ENCODE data around the gene ZNF264. TPM values are rescaled to one million over a fixed set of nuclear protein-coding genes. Genes with fewer than 3 reads are reported as not detected.
"Not testable (repeated sequence)": the region's sequence is repeated elsewhere in the genome, so short reads cannot be mapped to it uniquely, and the experiment has no call there.

Gene ZNF264
- total RNA-seq, 2 experiments from 2014 or later: 40.5 to 40.7 TPM

GRCh38 chr19:57192993-57193392 is 1.7 kb downstream of the ZNF264 start:
- no peaks in the 10 kb centered on the region for H3K27me3 ChIP-seq (ENCODE audit: control insufficient read depth in 1 of 2, insufficient read depth in 2 of 2, low read length in 2 of 2)
- peaks cover 46% of the 10 kb centered on the region for H3K36me3 ChIP-seq (ENCODE audit: insufficient read depth, low read length)
- no peak for TF ChIP-seq CTCF (IDR thresholded peaks at IDR 0.05)
- ATAC-seq (ENCODE audit: poor library complexity) (no peak), DNase-seq (no peak)
- Mint-ChIP-seq H3K27me3 (peaks cover 4% of the 10 kb centered on the region), H3K27ac (peak overlapping the region; percentile 98), H3K4me1 (ENCODE audit: low read depth) (peaks cover 44% of the 10 kb centered on the region), H3K36me3 (ENCODE audit: low read depth) (peaks cover 86% of the 10 kb centered on the region), H3K4me3 (peak overlapping the region; percentile 97), H3K9me3 (peaks cover 26% of the 10 kb centered on the region)
- no peak overlapping the region for H3K27ac ChIP-seq (ENCODE audit: low read depth in 1 of 2, low read length in 2 of 2)
- intact Hi-C loops (cut with DNase I, micrococcal nuclease): no loop called here
- peaks cover 9 to 35% of the 10 kb centered on the region in 2 experiments for H3K9me3 ChIP-seq (ENCODE audit: control insufficient read depth in 1 of 2, insufficient read depth in 1 of 2, low read length in 2 of 2)
- no peak overlapping the region for H3K4me3 ChIP-seq (ENCODE audit: low read length)
- ChIA-PET POLR2A (no interaction called here), CTCF (no interaction called here)
- H3K4me1 ChIP-seq (ENCODE audit: insufficient read depth, low read length): peaks cover 27% of the 10 kb centered on the region

- not testable (repeated sequence) for H3K4me3 Mint-ChIP-seq
These were observed 6.6 kb downstream of the ZNF264 start for GRCh38 chr19:57197874-57198273.

GRCh38 chr19:57202160-57202559 is 10.9 kb downstream of the ZNF264 start:
- peaks cover 22% of the 10 kb centered on the region for H3K4me1 Mint-ChIP-seq (ENCODE audit: low read depth)
- no peak for ATAC-seq (ENCODE audit: poor library complexity)
- peaks cover 2% of the 10 kb centered on the region for H3K9me3 Mint-ChIP-seq
- Histone ChIP-seq H3K4me3 (ENCODE audit: low read length) (no peak overlapping the region), H3K9me3 (ENCODE audit: control insufficient read depth in 1 of 2, insufficient read depth in 1 of 2, low read length in 2 of 2) (peaks cover 17 to 32% of the 10 kb centered on the region in 2 experiments), H3K27ac (ENCODE audit: low read depth in 1 of 2, low read length in 2 of 2) (no peak overlapping the region), H3K36me3 (ENCODE audit: insufficient read depth, low read length) (peaks cover 47% of the 10 kb centered on the region), H3K27me3 (ENCODE audit: control insufficient read depth in 1 of 2, insufficient read depth in 2 of 2, low read length in 2 of 2) (no peaks in the 10 kb centered on the region), H3K4me1 (ENCODE audit: insufficient read depth, low read length) (peaks cover 12% of the 10 kb centered on the region)
- ChIA-PET POLR2A (interaction anchor here (1.1 kb wide), 1 partner anchor 38 kb away, joined by 3 read pairs; the partner anchor contains the start of gene ZNF805), CTCF (interaction anchor here (0.6 kb wide), 1 partner anchor 115 kb away, joined by 3 read pairs; no protein-coding TSS in a partner anchor)
- no peak overlapping the region for H3K4me3 Mint-ChIP-seq
- no peak for DNase-seq
- H3K27me3 Mint-ChIP-seq: no peaks in the 10 kb centered on the region
- H3K27ac Mint-ChIP-seq: no peak overlapping the region
- intact Hi-C loops (cut with DNase I, micrococcal nuclease): no loop called here
- no peak for TF ChIP-seq CTCF (IDR thresholded peaks at IDR 0.05)
- H3K36me3 Mint-ChIP-seq (ENCODE audit: low read depth): peaks cover 98% of the 10 kb centered on the region

More at GRCh38 chr19:57197874-57198273, 6.6 kb downstream of the ZNF264 start:
- Mint-ChIP-seq H3K4me1 (ENCODE audit: low read depth) (peaks cover 37% of the 10 kb centered on the region), H3K36me3 (ENCODE audit: low read depth) (peaks cover 98% of the 10 kb centered on the region), H3K9me3 (peaks cover 12% of the 10 kb centered on the region)
- H3K27ac ChIP-seq (ENCODE audit: low read depth in 1 of 2, low read length in 2 of 2); DNase-seq; ATAC-seq (ENCODE audit: poor library complexity); H3K27ac Mint-ChIP-seq; H3K27me3 ChIP-seq (ENCODE audit: control insufficient read depth in 1 of 2, insufficient read depth in 2 of 2, low read length in 2 of 2); H3K27me3 Mint-ChIP-seq; POLR2A ChIA-PET; CTCF ChIA-PET; H3K4me3 ChIP-seq (ENCODE audit: low read length); intact Hi-C loops (cut with DNase I, micrococcal nuclease): not testable (repeated sequence)
- Histone ChIP-seq H3K9me3 (ENCODE audit: control insufficient read depth in 1 of 2, insufficient read depth in 1 of 2, low read length in 2 of 2) (peaks cover 1 to 28% of the 10 kb centered on the region in 2 experiments), H3K4me1 (ENCODE audit: insufficient read depth, low read length) (peaks cover 20% of the 10 kb centered on the region), H3K36me3 (ENCODE audit: insufficient read depth, low read length) (peaks cover 71% of the 10 kb centered on the region)

- Mint-ChIP-seq H3K9me3 (peaks cover 19% of the 10 kb centered on the region), H3K4me3 (no peak overlapping the region), H3K36me3 (ENCODE audit: low read depth) (peaks cover 100% of the 10 kb centered on the region), H3K27ac (no peak overlapping the region), H3K4me1 (ENCODE audit: low read depth) (no peaks in the 10 kb centered on the region), H3K27me3 (no peaks in the 10 kb centered on the region)
- no peaks in the 10 kb centered on the region for H3K4me1 ChIP-seq (ENCODE audit: insufficient read depth, low read length)
- H3K27ac ChIP-seq (ENCODE audit: low read depth in 1 of 2, low read length in 2 of 2): no peak overlapping the region
- H3K9me3 ChIP-seq (ENCODE audit: control insufficient read depth in 1 of 2, insufficient read depth in 1 of 2, low read length in 2 of 2): peaks cover 33 to 65% of the 10 kb centered on the region in 2 experiments
- DNase-seq (no peak), ATAC-seq (ENCODE audit: poor library complexity) (no peak)
- H3K27me3 ChIP-seq (ENCODE audit: control insufficient read depth in 1 of 2, insufficient read depth in 2 of 2, low read length in 2 of 2): no peaks in the 10 kb centered on the region
- ChIA-PET CTCF (no interaction called here), POLR2A (no interaction called here)
- no peak for TF ChIP-seq CTCF (IDR thresholded peaks at IDR 0.05)
- H3K36me3 ChIP-seq (ENCODE audit: insufficient read depth, low read length): peaks cover 71% of the 10 kb centered on the region
- intact Hi-C loops (cut with DNase I, micrococcal nuclease): no loop called here
- H3K4me3 ChIP-seq (ENCODE audit: low read length): no peak overlapping the region
These were observed 19.1 kb downstream of the ZNF264 start for GRCh38 chr19:57210381-57210780.
